Nephron (organoid): Measurements from ENCODE around the gene RPEL1.

ENCODE experiments used
- H3K27ac Mint-ChIP-seq, 3 experiments: 2 replicates each; pipeline ENCODE4 v1.8.0; 2020; ENCODE audit warnings: mixed read lengths in 3 of 3, mild to moderate bottlenecking in 2 of 3, moderate library complexity in 1 of 3
- H3K27me3 Mint-ChIP-seq: 2 replicates; pipeline ENCODE4 v1.8.0; 2021; ENCODE audit warnings: low read depth, mild to moderate bottlenecking, moderate library complexity, mixed read lengths
- H3K36me3 Mint-ChIP-seq: 2 replicates; pipeline ENCODE4 v1.8.0; 2020; ENCODE audit warnings: low read depth, mixed read lengths
- H3K4me1 Mint-ChIP-seq: 2 replicates; pipeline ENCODE4 v1.8.0; 2020; ENCODE audit warnings: mixed read lengths
- H3K4me3 Mint-ChIP-seq, 3 experiments: 2 replicates each; pipeline ENCODE4 v1.8.0; 2020; ENCODE audit warnings: mild to moderate bottlenecking in 3 of 3, mixed read lengths in 3 of 3, moderate library complexity in 2 of 3
- H3K9me3 Mint-ChIP-seq: 2 replicates; pipeline ENCODE4 v1.8.0; 2020; ENCODE audit warnings: mixed read lengths
- CTCF ChIP-seq, 3 experiments: fragments of 200-600 bp; sonication (generic); IDR thresholded peaks; one replicate each; pipeline ENCODE4 v1.5.0; 2021; ENCODE audit warnings: antibody characterized with exemption in 3 of 3; ENCODE audit not compliant: unreplicated experiment in 3 of 3

RPEL1 gene

GRCh38 chr10:103276251-103276895, 30.7 kb downstream of the RPEL1 start:
- H3K4me3 Mint-ChIP-seq, result peak overlapping the region; percentile 56 to 76 (median 61)
- no peak for TF ChIP-seq CTCF (IDR thresholded peaks at IDR 0.05; ENCODE audit: unreplicated experiment in 3 of 3)

GRCh38 chr10:103276896-103277712, 31.4 kb downstream of the RPEL1 start, which contains the start of gene INA:
Gene INA, plus strand, starts transcription at chr10:103277138. Its CDS starts 74 bp downstream, at chr10:103277212.
- H3K9me3 Mint-ChIP-seq, result peaks cover 6% of the 10 kb centered on the region
- peaks cover 5% of the 10 kb centered on the region for H3K36me3 Mint-ChIP-seq
- H3K27me3 Mint-ChIP-seq, result peaks cover 87% of the 10 kb centered on the region
- TF ChIP-seq CTCF (IDR thresholded peaks at IDR 0.05; ENCODE audit: unreplicated experiment in 3 of 3), result no peak
- peaks cover 14% of the 10 kb centered on the region for H3K4me1 Mint-ChIP-seq
- peak within 1 kb of the TSS; percentile 56 to 76 (median 61) for H3K4me3 Mint-ChIP-seq
- no peak within 1 kb of the TSS for H3K27ac Mint-ChIP-seq

More at GRCh38 chr10:103276251-103276895, 30.7 kb downstream of the RPEL1 start:
- Mint-ChIP-seq H3K27ac (no peak overlapping the region), H3K36me3 (peaks cover 5% of the 10 kb centered on the region), H3K27me3 (peaks cover 87% of the 10 kb centered on the region), H3K4me1 (peaks cover 7% of the 10 kb centered on the region), H3K9me3 (peaks cover 3% of the 10 kb centered on the region)

GRCh38 chr10:103277713-103278536, 32.2 kb downstream of the RPEL1 start:
- TF ChIP-seq CTCF (IDR thresholded peaks at IDR 0.05; ENCODE audit: unreplicated experiment in 3 of 3), result no peak
- H3K4me1 Mint-ChIP-seq, result peaks cover 16% of the 10 kb centered on the region
- no peak overlapping the region for H3K27ac Mint-ChIP-seq
- H3K36me3 Mint-ChIP-seq, result peaks cover 5% of the 10 kb centered on the region
- H3K27me3 Mint-ChIP-seq, result peaks cover 85% of the 10 kb centered on the region
- peaks cover 6% of the 10 kb centered on the region for H3K9me3 Mint-ChIP-seq
- H3K4me3 Mint-ChIP-seq, result peak overlapping the region; percentile 77 to 87 (median 83)

GRCh38 chr10:103278537-103278823, 32.8 kb downstream of the RPEL1 start:
- TF ChIP-seq CTCF (IDR thresholded peaks at IDR 0.05; ENCODE audit: unreplicated experiment in 3 of 3), result no peak
- H3K9me3 Mint-ChIP-seq, result peaks cover 6% of the 10 kb centered on the region
- peaks cover 5% of the 10 kb centered on the region for H3K36me3 Mint-ChIP-seq
- peak overlapping the region; percentile 77 to 87 (median 83) for H3K4me3 Mint-ChIP-seq
- H3K4me1 Mint-ChIP-seq, result peaks cover 16% of the 10 kb centered on the region
- peaks cover 79% of the 10 kb centered on the region for H3K27me3 Mint-ChIP-seq
- H3K27ac Mint-ChIP-seq, result no peak overlapping the region

GRCh38 chr10:103278862-103279298, 33.2 kb downstream of the RPEL1 start:
- peaks cover 5% of the 10 kb centered on the region for H3K36me3 Mint-ChIP-seq
- peak overlapping the region; percentile 77 to 87 (median 83) for H3K4me3 Mint-ChIP-seq
- peaks cover 6% of the 10 kb centered on the region for H3K9me3 Mint-ChIP-seq
- peaks cover 16% of the 10 kb centered on the region for H3K4me1 Mint-ChIP-seq
- TF ChIP-seq CTCF (IDR thresholded peaks at IDR 0.05; ENCODE audit: unreplicated experiment in 3 of 3), result no peak
- no peak overlapping the region for H3K27ac Mint-ChIP-seq
- peaks cover 75% of the 10 kb centered on the region for H3K27me3 Mint-ChIP-seq
